OCI-LY7 (cell line): Measurements from ENCODE around the gene EIF4B. TPM values are rescaled to one million over a fixed set of nuclear protein-coding genes. Genes with fewer than 3 reads are reported as not detected.
"Not testable (repeated sequence)": the region's sequence is repeated elsewhere in the genome, so short reads cannot be mapped to it uniquely, and the experiment has no call there.

ENCODE experiments used
- BruUV-seq: library from RNA; stranded (reverse); fragments of 400-500 nt; replicated peaks from 2 replicates; lab custom pipeline; 2021; lab: Mats Ljungman, UMichigan
- CTCF ChIA-PET: fragments of 300-600 bp; sonication (Branson Sonifier 250); formaldehyde crosslinking; loops from one replicate; lab custom pipeline; 2022; ENCODE audit warnings: antibody characterized with exemption; ENCODE audit not compliant: unreplicated experiment; lab: Charles Lee
- POLR2A ChIA-PET: fragments of 300-600 bp; sonication (Branson Sonifier 250); formaldehyde crosslinking; loops from one replicate; lab custom pipeline; 2022; ENCODE audit warnings: antibody characterized with exemption; lab: Charles Lee
- DNase-seq: peaks from one replicate; pipeline ENCODE4 v3.0.0-alpha.2; 2015; ENCODE audit warnings: low spot score
- H2AFZ ChIP-seq: fragments of 200-600 bp; sonication (generic), shearing (Covaris generic); 2 replicates; pipeline ENCODE4 v1.6.1; 2014; ENCODE audit warnings: mild to moderate bottlenecking, antibody characterized with exemption, low read length, moderate library complexity
- H3K27ac ChIP-seq: fragments of 200-600 bp; sonication (generic); 2 replicates; pipeline ENCODE4 v1.5.1; 2014; ENCODE audit warnings: mixed run types, low read depth, mild to moderate bottlenecking, moderate library complexity, low read length, inconsistent platforms; ENCODE audit not compliant: poor library complexity, severe bottlenecking
- H3K36me3 ChIP-seq: fragments of 200-600 bp; sonication (generic); 2 replicates; pipeline ENCODE4 v1.6.1; 2014; ENCODE audit warnings: mild to moderate bottlenecking, antibody characterized with exemption, low read length, moderate library complexity, mixed read lengths; ENCODE audit not compliant: insufficient read depth
- H3K4me1 ChIP-seq: fragments of 200-600 bp; sonication (generic); 2 replicates; pipeline ENCODE4 v1.5.1; 2014; ENCODE audit warnings: mild to moderate bottlenecking, low read length; ENCODE audit not compliant: insufficient read depth, poor library complexity, severe bottlenecking
- H3K4me2 ChIP-seq: fragments of 200-600 bp; sonication (generic); 2 replicates; pipeline ENCODE4 v1.6.1; 2014; ENCODE audit warnings: mild to moderate bottlenecking, low read length
- H3K4me3 ChIP-seq: fragments of 200-600 bp; sonication (generic); 2 replicates; pipeline ENCODE4 v1.5.1; 2014; ENCODE audit warnings: mild to moderate bottlenecking, low read depth, low read length; ENCODE audit not compliant: poor library complexity, severe bottlenecking
- H3K79me2 ChIP-seq: fragments of 200-600 bp; sonication (generic); 2 replicates; pipeline ENCODE4 v1.6.1; 2016; ENCODE audit warnings: low read depth, mild to moderate bottlenecking, low read length, moderate library complexity, mixed read lengths; ENCODE audit not compliant: insufficient read depth
- H3K9me2 ChIP-seq: fragments of 200-600 bp; sonication (generic); 2 replicates; pipeline ENCODE4 v1.6.1; 2016; ENCODE audit warnings: mild to moderate bottlenecking, low read length, mixed read lengths; ENCODE audit not compliant: insufficient read depth
- H3K9me3 ChIP-seq: fragments of 200-600 bp; sonication (generic); 2 replicates; pipeline ENCODE4 v1.6.1; 2014; ENCODE audit warnings: mild to moderate bottlenecking, mixed run types, low read length, mixed read lengths
- H4K20me1 ChIP-seq: fragments of 200-600 bp; sonication (generic); 2 replicates; pipeline ENCODE4 v1.6.1; 2014; ENCODE audit warnings: mild to moderate bottlenecking, antibody characterized with exemption, low read length, moderate library complexity, mixed read lengths; ENCODE audit not compliant: insufficient read depth
- CTCF ChIP-seq: fragments of 200-600 bp; sonication (generic); conservative IDR thresholded peaks from 2 replicates; pipeline ENCODE4 v1.5.1; 2014; ENCODE audit warnings: mild to moderate bottlenecking, antibody characterized with exemption, low read length, moderate library complexity, mixed read lengths
- EZH2phosphoT487 ChIP-seq: fragments of 200-600 bp; sonication (generic); IDR thresholded peaks from 2 replicates; pipeline ENCODE4 v1.6.1; 2018; ENCODE audit warnings: low read depth, borderline replicate concordance, mild to moderate bottlenecking, mixed run types, antibody characterized with exemption, low read length, moderate library complexity, mixed read lengths
- intact Hi-C: fragments of 100-400 bp; cut with micrococcal nuclease; formaldehyde crosslinking; loops from one replicate; pipeline ENCODE4 v1.10.0; 2022; ENCODE audit not compliant: unreplicated experiment
- total RNA-seq, 2 experiments: library from RNA; depleted of rRNA in 1 of 2; stranded (reverse); fragments of >200 nt in 1 of 2; shearing (Covaris generic) in 1 of 2; gene quantifications; 2 replicates each; pipeline ENCODE4 v1.2.3, GENCODE V29; 2014 to 2022

The EIF4B gene
- total RNA-seq, 2 experiments from 2014 or later = 645 to 745 TPM

- POLR2A ChIA-PET = interaction anchor here (0.9 kb wide), 2 partner anchors 10 to 13 kb away, joined by 3 to 4 read pairs; no protein-coding TSS in a partner anchor
- no peaks in the 10 kb centered on the region for H3K9me2 ChIP-seq
- H3K4me2 ChIP-seq = no peak overlapping the region
- intact Hi-C loops = no loop called here
- no peak overlapping the region for H2AFZ ChIP-seq
- no peaks in the 10 kb centered on the region; the same call in 1 of the 2 replicates for H4K20me1 ChIP-seq
- H3K79me2 ChIP-seq = peaks cover 27% of the 10 kb centered on the region; the same call in 1 of the 2 replicates
- no peaks in the 10 kb centered on the region for H3K9me3 ChIP-seq
- H3K36me3 ChIP-seq = peaks cover 93% of the 10 kb centered on the region
- no peak for TF ChIP-seq EZH2phosphoT487
- peak; percentile 29; the same call in 1 of the 2 replicates for TF ChIP-seq CTCF
- CTCF ChIA-PET = no interaction called here
- no peaks in the 10 kb centered on the region for H3K4me1 ChIP-seq
- H3K27ac ChIP-seq = no peak overlapping the region
- BruUV-seq = no TSS peak
- no peak overlapping the region for H3K4me3 ChIP-seq
- no peak for DNase-seq
Measured at GRCh38 chr12:53031616-53032015, 25.4 kb downstream of the EIF4B start.

GRCh38 chr12:53033832-53034231 lies 27.6 kb downstream of the EIF4B start:
- H3K4me2 ChIP-seq, BruUV-seq, intact Hi-C loops, H3K9me2 ChIP-seq, H3K4me1 ChIP-seq, H2AFZ ChIP-seq, H3K4me3 ChIP-seq, H3K9me3 ChIP-seq, H4K20me1 ChIP-seq, H3K27ac ChIP-seq, DNase-seq, CTCF ChIA-PET: not testable (repeated sequence)
- POLR2A ChIA-PET = interaction anchor here (0.6 kb wide), 1 partner anchor 60 kb away, joined by 3 read pairs; no protein-coding TSS in a partner anchor
- peaks cover 16% of the 10 kb centered on the region; the same call in 1 of the 2 replicates for H3K79me2 ChIP-seq
- peaks cover 93% of the 10 kb centered on the region for H3K36me3 ChIP-seq

GRCh38 chr12:53034459-53034858 lies 28.2 kb downstream of the EIF4B start:
- POLR2A ChIA-PET = interaction anchor here (0.6 kb wide), 1 partner anchor 1137 kb away, joined by 3 read pairs; no protein-coding TSS in a partner anchor
- no peak for DNase-seq
- H3K36me3 ChIP-seq = peaks cover 93% of the 10 kb centered on the region
- CTCF ChIA-PET = no interaction called here
- H3K9me2 ChIP-seq = no peaks in the 10 kb centered on the region
- BruUV-seq = no TSS peak
- no peak overlapping the region for H3K4me2 ChIP-seq
- H2AFZ ChIP-seq = no peak overlapping the region
- H4K20me1 ChIP-seq = peaks cover 4% of the 10 kb centered on the region; the same call in 1 of the 2 replicates
- H3K9me3 ChIP-seq = no peaks in the 10 kb centered on the region
- TF ChIP-seq CTCF = no peak
- no peak for TF ChIP-seq EZH2phosphoT487
- peaks cover 13% of the 10 kb centered on the region; the same call in 1 of the 2 replicates for H3K79me2 ChIP-seq
- no peak overlapping the region for H3K27ac ChIP-seq
- no peak overlapping the region for H3K4me3 ChIP-seq
- H3K4me1 ChIP-seq = no peaks in the 10 kb centered on the region
- intact Hi-C loops = no loop called here
